ENCODE measurements around the gene HAPLN2.

The HAPLN2 gene

GRCh38 chr1:156571919-156572662 is 47.1 kb upstream of the HAPLN2 start, which contains the start of gene IQGAP3 (continued):
- TF ChIP-seq, protein P1, sequence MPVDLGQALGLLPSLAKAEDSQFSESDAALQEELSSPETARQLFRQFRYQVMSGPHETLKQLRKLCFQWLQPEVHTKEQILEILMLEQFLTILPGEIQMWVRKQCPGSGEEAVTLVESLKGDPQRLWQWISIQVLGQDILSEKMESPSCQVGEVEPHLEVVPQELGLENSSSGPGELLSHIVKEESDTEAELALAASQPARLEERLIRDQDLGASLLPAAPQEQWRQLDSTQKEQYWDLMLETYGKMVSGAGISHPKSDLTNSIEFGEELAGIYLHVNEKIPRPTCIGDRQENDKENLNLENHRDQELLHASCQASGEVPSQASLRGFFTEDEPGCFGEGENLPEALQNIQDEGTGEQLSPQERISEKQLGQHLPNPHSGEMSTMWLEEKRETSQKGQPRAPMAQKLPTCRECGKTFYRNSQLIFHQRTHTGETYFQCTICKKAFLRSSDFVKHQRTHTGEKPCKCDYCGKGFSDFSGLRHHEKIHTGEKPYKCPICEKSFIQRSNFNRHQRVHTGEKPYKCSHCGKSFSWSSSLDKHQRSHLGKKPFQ (tag by site-specific recombination; IDR thresholded peaks at IDR 0.05), result no peak
- TF ChIP-seq YY1 (tag by site-specific recombination; IDR thresholded peaks at IDR 0.05), result no peak

- TF ChIP-seq ZNF335 (tag by site-specific recombination; conservative IDR thresholded peaks at IDR 0.05) (peak; percentile 43; the same call in 1 of the 2 replicates), ZNF580 (tag by site-specific recombination; IDR thresholded peaks at IDR 0.05) (no peak), ZNF362 (tag by site-specific recombination; IDR thresholded peaks at IDR 0.05) (no peak), ZEB2 (tag by site-specific recombination; IDR thresholded peaks at IDR 0.05) (peak; percentile 13; the same call in 1 of the 2 replicates), PRDM4 (tag by site-specific recombination; IDR thresholded peaks at IDR 0.05) (no peak; the same call in 1 of the 2 replicates), TRIM28 (IDR thresholded peaks at IDR 0.05; ENCODE audit: borderline replicate concordance, low read length) (no peak), ZNF341 (tag by site-specific recombination; IDR thresholded peaks at IDR 0.05; ENCODE audit: low read depth) (peak; percentile 58), ZBTB17 (tag by site-specific recombination; IDR thresholded peaks at IDR 0.05) (peak; percentile 9; the same call in 1 of the 2 replicates)
- CTCF ChIA-PET, result interaction anchor here (0.7 to 1.1 kb wide), 3 partner anchors 10 to 23 kb away, joined by 4 read pairs; no protein-coding TSS in a partner anchor
- peak overlapping the region; percentile 98 for H3K4me3 ChIP-seq (ENCODE audit: low read depth, low read length)
- POLR2A ChIA-PET, result interaction anchor here (2.1 kb wide), 1 partner anchor 19 kb away, joined by 11 read pairs; the partner anchor contains the start of gene NAXE
- H3K36me3 ChIP-seq (ENCODE audit: control insufficient read depth in 2 of 2, insufficient read depth in 1 of 2, low read length in 2 of 2), result peaks cover 23% of the 10 kb centered on the region in 2 experiments; a peak in 2 of 3 replicates
- no peaks in the 10 kb centered on the region for H3K9me3 ChIP-seq (ENCODE audit: control insufficient read depth, insufficient read depth, low read depth, low read length)
- H3K27ac ChIP-seq (ENCODE audit: extremely low read depth, low read depth, low read length), result no peak overlapping the region
- H3K4me1 ChIP-seq (ENCODE audit: control insufficient read depth, insufficient read depth, low read length), result no peaks in the 10 kb centered on the region; the same call in 1 of the 2 replicates
These were observed 46.6 kb upstream of the HAPLN2 start for GRCh38 chr1:156572663-156573018.

DNA sequence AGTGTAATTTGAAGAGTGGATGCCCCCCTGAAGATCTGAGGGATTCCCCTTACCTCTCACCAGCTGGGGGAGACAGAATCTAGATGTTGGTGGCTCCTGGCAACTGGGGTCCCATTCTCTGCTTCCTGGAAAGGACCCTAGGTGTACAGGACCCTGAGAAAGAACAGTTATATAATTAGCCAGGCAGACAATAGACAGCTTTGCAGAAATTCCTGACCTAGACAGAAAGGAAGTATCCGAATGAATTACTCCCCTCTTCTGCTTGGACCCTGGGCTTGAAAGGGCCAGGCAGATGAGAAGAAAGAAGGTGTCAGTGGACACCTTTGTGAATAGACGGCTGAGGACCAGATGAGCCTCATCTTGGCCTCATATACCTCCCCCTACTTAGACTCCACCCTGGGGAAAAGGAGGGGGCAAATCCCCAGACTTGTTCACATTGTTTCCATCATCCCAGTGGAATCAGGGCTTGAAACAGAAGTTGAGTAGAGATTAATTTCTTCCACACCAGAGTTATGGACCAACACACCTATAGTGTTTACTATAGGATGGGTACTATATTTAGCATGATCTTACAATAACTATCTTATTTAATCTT is 45.1 kb upstream of the HAPLN2 start:
- Histone ChIP-seq H3K4me3 (ENCODE audit: low read depth, low read length) (no peak overlapping the region), H3K4me1 (ENCODE audit: control insufficient read depth, insufficient read depth, low read length) (no peaks in the 10 kb centered on the region; the same call in 1 of the 2 replicates), H3K27ac (ENCODE audit: extremely low read depth, low read depth, low read length) (no peak overlapping the region), H3K9me3 (ENCODE audit: control insufficient read depth, insufficient read depth, low read depth, low read length) (no peaks in the 10 kb centered on the region), H3K36me3 (ENCODE audit: control insufficient read depth in 2 of 2, insufficient read depth in 1 of 2, low read length in 2 of 2) (peaks cover 9% of the 10 kb centered on the region in 2 experiments; a peak in 2 of 3 replicates)
- TF ChIP-seq ZNF623 (tag by site-specific recombination; IDR thresholded peaks at IDR 0.05), result no peak
- peak; percentile 94 for TF ChIP-seq ZNF335 (tag by site-specific recombination; conservative IDR thresholded peaks at IDR 0.05)
- no peak for TF ChIP-seq ZNF580 (tag by site-specific recombination; IDR thresholded peaks at IDR 0.05)
- TF ChIP-seq ZNF202 (tag by site-specific recombination; IDR thresholded peaks at IDR 0.05; ENCODE audit: borderline replicate concordance), result no peak
- CTCF ChIA-PET, result interaction anchor here (0.7 to 2.0 kb wide), 4 partner anchors 9 to 120 kb away, joined by 3 to 9 read pairs (median 3); no protein-coding TSS in a partner anchor
- POLR2A ChIA-PET, result interaction anchor here (0.7 to 2.1 kb wide), 3 partner anchors 11 to 17 kb away, joined by 3 to 11 read pairs (median 3); partner anchors contain the start of gene NAXE
